Activated CD4-positive, alpha-beta T cell treated with anti-CD3 and anti-CD28 coated beads for 36 hours (primary cell): ENCODE results near the gene KCNJ1. TPM values are rescaled to one million over a fixed set of nuclear protein-coding genes. Genes with fewer than 3 reads are reported as not detected.

ENCODE experiments used
- ATAC-seq: fragments of 200-7000 bp; cut with Tn5 transposase; one replicate; pipeline ENCODE4 v1.10.0; 2021; ENCODE audit warnings: mild to moderate bottlenecking, moderate library complexity
- CTCF ChIA-PET: fragments of 350-600 bp; sonication (Branson Sonifier 250); formaldehyde crosslinking; loops from one replicate; lab custom pipeline; 2021; ENCODE audit warnings: antibody characterized with exemption; lab: Charles Lee
- POLR2A ChIA-PET: fragments of 350-600 bp; sonication (Branson Sonifier 250); formaldehyde crosslinking; loops from one replicate; lab custom pipeline; 2021; ENCODE audit warnings: antibody characterized with exemption, inconsistent platforms; lab: Charles Lee
- DNase-seq: peaks from one replicate; pipeline ENCODE4 v3.0.0-alpha.2; 2020
- H3K27ac Mint-ChIP-seq: one replicate; pipeline ENCODE4 v1.8.0; 2021; ENCODE audit warnings: mixed read lengths
- H3K27me3 Mint-ChIP-seq: one replicate; pipeline ENCODE4 v1.8.0; 2021; ENCODE audit warnings: mixed read lengths
- H3K36me3 Mint-ChIP-seq: one replicate; pipeline ENCODE4 v1.8.0; 2021; ENCODE audit warnings: low read depth, mixed read lengths
- H3K4me1 Mint-ChIP-seq: one replicate; pipeline ENCODE4 v1.8.0; 2021; ENCODE audit warnings: mixed read lengths
- H3K4me3 Mint-ChIP-seq: one replicate; pipeline ENCODE4 v1.8.0; 2021; ENCODE audit warnings: mild to moderate bottlenecking, moderate library complexity, mixed read lengths
- H3K9me3 Mint-ChIP-seq: one replicate; pipeline ENCODE4 v1.8.0; 2021; ENCODE audit warnings: low read depth, mixed read lengths
- intact Hi-C, 2 experiments: fragments of 100-400 bp; cut with DNase I in 1 of 2; cut with micrococcal nuclease in 1 of 2; formaldehyde crosslinking; loops; one replicate each; pipeline versions ENCODE4 v1.14.2 to v1.15.1; 2022 to 2024; cut with DNase I, micrococcal nuclease
- total RNA-seq, 2 experiments: library from RNA; stranded (reverse); gene quantifications; one replicate each; pipeline ENCODE4 v1.2.3, GENCODE V29; 2021

KCNJ1 gene
- total RNA-seq, 2 experiments from 2014 or later, result not detected

- DNase-seq, result no peak
- ChIA-PET CTCF (interaction anchor here (1.2 kb wide), 1 partner anchor 17 kb away, joined by 6 read pairs; no protein-coding TSS in a partner anchor), POLR2A (no interaction called here)
- no peak for ATAC-seq
- peaks cover 6% of the 10 kb centered on the region for H3K4me1 Mint-ChIP-seq
- no peaks in the 10 kb centered on the region for H3K36me3 Mint-ChIP-seq
- intact Hi-C loops, result no loop called here
- no peak overlapping the region for H3K4me3 Mint-ChIP-seq
- no peaks in the 10 kb centered on the region for H3K9me3 Mint-ChIP-seq
- no peak overlapping the region for H3K27ac Mint-ChIP-seq
- peaks cover 24% of the 10 kb centered on the region for H3K27me3 Mint-ChIP-seq
Observed at GRCh38 chr11:128901653-128902514, 34.8 kb upstream of the KCNJ1 start.

- intact Hi-C loops, result no loop called here
- ChIA-PET CTCF (interaction anchor here (1.2 kb wide), 1 partner anchor 16 kb away, joined by 6 read pairs; no protein-coding TSS in a partner anchor), POLR2A (no interaction called here)
- H3K36me3 Mint-ChIP-seq, result no peaks in the 10 kb centered on the region
- H3K27me3 Mint-ChIP-seq, result peaks cover 17% of the 10 kb centered on the region
- H3K27ac Mint-ChIP-seq, result no peak overlapping the region
- H3K4me1 Mint-ChIP-seq, result no peaks in the 10 kb centered on the region
- no peak for DNase-seq
- H3K4me3 Mint-ChIP-seq, result no peak overlapping the region
- ATAC-seq, result no peak
- H3K9me3 Mint-ChIP-seq, result no peaks in the 10 kb centered on the region
Observed at GRCh38 chr11:128900468-128900867, 33.4 kb upstream of the KCNJ1 start.

GRCh38 chr11:128898580-128899344 is 31.7 kb upstream of the KCNJ1 start:
- Mint-ChIP-seq H3K27me3 (peaks cover 12% of the 10 kb centered on the region), H3K27ac (no peak overlapping the region), H3K4me1 (no peaks in the 10 kb centered on the region), H3K4me3 (no peak overlapping the region), H3K9me3 (no peaks in the 10 kb centered on the region), H3K36me3 (no peaks in the 10 kb centered on the region)
- no peak for DNase-seq
- CTCF ChIA-PET, result interaction anchor here (0.6 kb wide), 1 partner anchor 20 kb away, joined by 3 read pairs; no protein-coding TSS in a partner anchor
- POLR2A ChIA-PET, result no interaction called here
- intact Hi-C loops, result no loop called here
- ATAC-seq, result no peak

- Mint-ChIP-seq H3K9me3 (no peaks in the 10 kb centered on the region), H3K4me3 (no peak overlapping the region), H3K27ac (no peak overlapping the region), H3K4me1 (no peaks in the 10 kb centered on the region), H3K36me3 (no peaks in the 10 kb centered on the region), H3K27me3 (peaks cover 9% of the 10 kb centered on the region)
- intact Hi-C loops, result no loop called here
- ChIA-PET CTCF (no interaction called here), POLR2A (no interaction called here)
- DNase-seq (no peak), ATAC-seq (no peak)
Observed at GRCh38 chr11:128897826-128898225, 30.7 kb upstream of the KCNJ1 start.

GRCh38 chr11:128896356-128896755 is 29.3 kb upstream of the KCNJ1 start:
- intact Hi-C loops, result no loop called here
- H3K4me3 Mint-ChIP-seq, result no peak overlapping the region
- H3K36me3 Mint-ChIP-seq, result no peaks in the 10 kb centered on the region
- DNase-seq (no peak), ATAC-seq (no peak)
- no peaks in the 10 kb centered on the region for H3K9me3 Mint-ChIP-seq
- ChIA-PET CTCF (no interaction called here), POLR2A (no interaction called here)
- H3K27me3 Mint-ChIP-seq, result peaks cover 11% of the 10 kb centered on the region
- no peaks in the 10 kb centered on the region for H3K4me1 Mint-ChIP-seq
- H3K27ac Mint-ChIP-seq, result no peak overlapping the region

- peaks cover 2% of the 10 kb centered on the region for H3K4me1 Mint-ChIP-seq
- H3K4me3 Mint-ChIP-seq, result no peak overlapping the region
- ChIA-PET CTCF (no interaction called here), POLR2A (no interaction called here)
- H3K27ac Mint-ChIP-seq, result no peak overlapping the region
- H3K9me3 Mint-ChIP-seq, result no peaks in the 10 kb centered on the region
- peaks cover 17% of the 10 kb centered on the region for H3K27me3 Mint-ChIP-seq
- no peak for ATAC-seq
- DNase-seq, result no peak
- H3K36me3 Mint-ChIP-seq, result no peaks in the 10 kb centered on the region
- intact Hi-C loops, result no loop called here
Observed at GRCh38 chr11:128895526-128895925, 28.4 kb upstream of the KCNJ1 start.

- intact Hi-C loops, result no loop called here
- H3K4me3 Mint-ChIP-seq, result no peak overlapping the region
- H3K36me3 Mint-ChIP-seq, result no peaks in the 10 kb centered on the region
- ChIA-PET POLR2A (no interaction called here), CTCF (interaction anchor here (0.5 to 2.0 kb wide), 3 partner anchors 9 to 93 kb away, joined by 3 to 9 read pairs (median 4); no protein-coding TSS in a partner anchor)
- H3K27me3 Mint-ChIP-seq, result peaks cover 21% of the 10 kb centered on the region
- DNase-seq (no peak), ATAC-seq (no peak)
- no peaks in the 10 kb centered on the region for H3K9me3 Mint-ChIP-seq
- H3K27ac Mint-ChIP-seq, result no peak overlapping the region
- H3K4me1 Mint-ChIP-seq, result peaks cover 2% of the 10 kb centered on the region
Observed at GRCh38 chr11:128894685-128895084, 27.6 kb upstream of the KCNJ1 start.

GRCh38 chr11:128894286-128894681 is 27.2 kb upstream of the KCNJ1 start:
- Mint-ChIP-seq H3K9me3 (no peaks in the 10 kb centered on the region), H3K27me3 (peaks cover 25% of the 10 kb centered on the region), H3K36me3 (no peaks in the 10 kb centered on the region), H3K4me1 (peaks cover 2% of the 10 kb centered on the region), H3K4me3 (no peak overlapping the region), H3K27ac (no peak overlapping the region)
- no peak for DNase-seq
- intact Hi-C loops, result no loop called here
- ChIA-PET POLR2A (no interaction called here), CTCF (interaction anchor here (0.5 to 2.0 kb wide), 3 partner anchors 9 to 94 kb away, joined by 3 to 9 read pairs (median 4); no protein-coding TSS in a partner anchor)
- no peak for ATAC-seq

GRCh38 chr11:128893578-128894285 is 26.6 kb upstream of the KCNJ1 start:
- Mint-ChIP-seq H3K4me3 (no peak overlapping the region), H3K9me3 (no peaks in the 10 kb centered on the region), H3K27me3 (peaks cover 26% of the 10 kb centered on the region), H3K27ac (no peak overlapping the region), H3K36me3 (no peaks in the 10 kb centered on the region), H3K4me1 (peaks cover 2% of the 10 kb centered on the region)
- DNase-seq (no peak), ATAC-seq (no peak)
- ChIA-PET CTCF (interaction anchor here (0.7 to 2.5 kb wide), 4 partner anchors 8 to 62 kb away, joined by 3 to 28 read pairs (median 7); no protein-coding TSS in a partner anchor), POLR2A (no interaction called here)
- intact Hi-C loops, result no loop called here

- Mint-ChIP-seq H3K9me3 (no peaks in the 10 kb centered on the region), H3K36me3 (no peaks in the 10 kb centered on the region), H3K27me3 (peaks cover 32% of the 10 kb centered on the region), H3K27ac (no peak overlapping the region), H3K4me1 (peaks cover 2% of the 10 kb centered on the region), H3K4me3 (no peak overlapping the region)
- ChIA-PET CTCF (interaction anchor here (0.6 to 2.5 kb wide), 7 partner anchors 8 to 107 kb away, joined by 3 to 28 read pairs (median 5); no protein-coding TSS in a partner anchor), POLR2A (no interaction called here)
- intact Hi-C loops, result no loop called here
- DNase-seq (no peak), ATAC-seq (no peak)
Observed at GRCh38 chr11:128892866-128893565, 25.9 kb upstream of the KCNJ1 start.
